OCI-LY1 (cell line): ENCODE data around the gene GPR3.

Experiments used
- CTCF ChIP-seq: fragments of 200-600 bp; sonication (generic), shearing (Covaris generic); IDR thresholded peaks from 2 replicates; pipeline ENCODE4 v1.5.1; 2017; ENCODE audit warnings: mild to moderate bottlenecking, antibody characterized with exemption, low read length, moderate library complexity, mixed read lengths
- EZH2 ChIP-seq: fragments of 200-600 bp; sonication (generic), shearing (Covaris generic); IDR thresholded peaks from 2 replicates; pipeline ENCODE4 v1.8.0; 2017; ENCODE audit warnings: borderline replicate concordance, mixed run types, mild to moderate bottlenecking, antibody characterized with exemption, low read length, moderate library complexity, mixed read lengths

- TF ChIP-seq CTCF (no peak), EZH2 (no peak)
These were observed 15.7 kb downstream of the GPR3 start for GRCh38 chr1:27408151-27408550.
